GM12872 (cell line): Measurements from ENCODE around the gene NPHP4.

Experiments used
- CTCF ChIP-seq: IDR thresholded peaks from 3 replicates; pipeline ENCODE4 v1.5.1; 2011; ENCODE audit warnings: low read depth, mild to moderate bottlenecking, low read length, moderate library complexity; ENCODE audit not compliant: insufficient read depth

NPHP4 gene

GRCh38 chr1:5822266-5822665 is 170.0 kb downstream of the NPHP4 start:
- no peak for TF ChIP-seq CTCF

DNA sequence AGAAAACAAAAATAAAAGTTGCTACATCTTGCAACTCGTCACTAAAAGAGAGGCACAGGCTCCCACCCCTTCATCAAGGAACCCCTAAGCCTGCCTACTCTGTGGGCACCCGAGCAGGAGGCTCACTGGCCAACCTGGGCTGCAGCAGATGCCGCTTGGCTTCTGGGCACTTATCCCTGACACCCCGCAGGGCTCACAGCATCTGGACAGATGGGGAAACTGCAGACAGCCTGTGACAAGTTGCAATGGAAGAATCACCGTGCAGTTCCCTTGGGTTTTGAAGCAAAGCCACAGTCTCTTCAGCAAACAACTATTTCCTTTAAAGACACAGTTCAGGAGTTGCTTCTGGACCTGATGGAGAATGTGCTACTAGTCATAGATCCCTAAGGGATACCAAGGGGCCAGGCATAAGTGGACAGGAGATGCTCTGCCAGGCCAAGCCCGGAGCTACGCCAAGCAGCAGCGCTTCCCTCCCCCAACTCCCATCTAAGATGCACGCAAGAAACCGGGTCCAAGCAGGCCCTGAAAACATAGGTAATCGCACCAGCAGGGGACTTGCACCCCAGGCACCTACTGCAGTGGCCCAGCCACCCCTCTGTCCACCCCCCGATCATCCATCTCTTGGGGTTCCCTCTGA is 170.6 kb downstream of the NPHP4 start:
- no peak for TF ChIP-seq CTCF

GRCh38 chr1:5820026-5820421 is 172.2 kb downstream of the NPHP4 start:
- no peak for TF ChIP-seq CTCF

- no peak for TF ChIP-seq CTCF
These were observed 172.7 kb downstream of the NPHP4 start for GRCh38 chr1:5819391-5820025.

DNA sequence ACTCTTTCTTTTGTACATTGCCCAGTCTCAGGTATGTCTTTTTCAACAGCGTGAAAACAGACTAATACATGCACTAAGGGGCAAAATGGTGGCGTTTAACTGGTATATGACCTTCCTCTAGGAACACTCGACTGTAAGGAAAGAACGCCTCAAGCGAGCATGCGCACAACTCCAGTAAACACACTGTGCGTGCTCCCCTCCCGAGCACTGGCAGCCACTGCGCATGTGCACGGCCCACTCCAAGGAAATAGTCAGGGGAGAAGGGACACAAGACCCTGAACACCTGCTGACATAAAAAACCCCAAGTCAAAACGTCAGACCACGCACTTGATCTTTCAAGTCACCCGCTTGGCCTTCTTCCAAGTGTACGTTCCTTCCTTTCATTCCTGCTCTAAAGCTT is 173.5 kb downstream of the NPHP4 start:
- no peak for TF ChIP-seq CTCF

- no peak for TF ChIP-seq CTCF
These were observed 176.5 kb downstream of the NPHP4 start for GRCh38 chr1:5815716-5816115.

GRCh38 chr1:5815211-5815610 is 177.0 kb downstream of the NPHP4 start:
- TF ChIP-seq CTCF = no peak
